Endothelial cell (in vitro differentiated cells): ENCODE measurements around the gene PAGR1. TPM values are rescaled to one million over a fixed set of nuclear protein-coding genes. Genes with fewer than 3 reads are reported as not detected.

Experiments used
- DNase-seq: peaks from one replicate; pipeline ENCODE4 v3.0.0; 2021; ENCODE audit warnings: low spot score
- H3K27ac Mint-ChIP-seq: one replicate; pipeline ENCODE4 v1.8.0; 2021; ENCODE audit warnings: mixed read lengths, inconsistent platforms; ENCODE audit not compliant: unreplicated experiment
- H3K27me3 Mint-ChIP-seq: one replicate; pipeline ENCODE4 v1.8.0; 2021; ENCODE audit warnings: mild to moderate bottlenecking, moderate library complexity, mixed read lengths, inconsistent platforms; ENCODE audit not compliant: unreplicated experiment
- H3K36me3 Mint-ChIP-seq: one replicate; pipeline ENCODE4 v1.8.0; 2021; ENCODE audit warnings: mild to moderate bottlenecking, low read depth, mixed read lengths, inconsistent platforms; ENCODE audit not compliant: unreplicated experiment
- H3K4me1 Mint-ChIP-seq: one replicate; pipeline ENCODE4 v1.8.0; 2021; ENCODE audit warnings: mild to moderate bottlenecking, mixed read lengths, inconsistent platforms; ENCODE audit not compliant: unreplicated experiment
- H3K4me3 Mint-ChIP-seq: one replicate; pipeline ENCODE4 v1.8.0; 2021; ENCODE audit warnings: mild to moderate bottlenecking, mixed read lengths, inconsistent platforms; ENCODE audit not compliant: unreplicated experiment
- H3K9me3 Mint-ChIP-seq: one replicate; pipeline ENCODE4 v1.8.0; 2021; ENCODE audit warnings: mixed read lengths, inconsistent platforms; ENCODE audit not compliant: unreplicated experiment
- total RNA-seq: library from RNA; stranded (reverse); fragmentation: NEBNext Ultra II Directional; extraction: Animal tissue kit (Norgen Biotek cat#: 25700); gene quantifications from one replicate; pipeline ENCODE4 v1.2.1, GENCODE V29; 2021; ENCODE audit not compliant: unreplicated experiment
- TF ChIP-seq, protein P1 (sequence below): fragments of 200-600 bp; sonication (generic); IDR thresholded peaks from one replicate; pipeline ENCODE4 v1.5.0; 2021; ENCODE audit warnings: antibody characterized with exemption; ENCODE audit not compliant: unreplicated experiment

The PAGR1 gene
- total RNA-seq, 1 donor from 2014 or later, result 38.6 TPM

DNA sequence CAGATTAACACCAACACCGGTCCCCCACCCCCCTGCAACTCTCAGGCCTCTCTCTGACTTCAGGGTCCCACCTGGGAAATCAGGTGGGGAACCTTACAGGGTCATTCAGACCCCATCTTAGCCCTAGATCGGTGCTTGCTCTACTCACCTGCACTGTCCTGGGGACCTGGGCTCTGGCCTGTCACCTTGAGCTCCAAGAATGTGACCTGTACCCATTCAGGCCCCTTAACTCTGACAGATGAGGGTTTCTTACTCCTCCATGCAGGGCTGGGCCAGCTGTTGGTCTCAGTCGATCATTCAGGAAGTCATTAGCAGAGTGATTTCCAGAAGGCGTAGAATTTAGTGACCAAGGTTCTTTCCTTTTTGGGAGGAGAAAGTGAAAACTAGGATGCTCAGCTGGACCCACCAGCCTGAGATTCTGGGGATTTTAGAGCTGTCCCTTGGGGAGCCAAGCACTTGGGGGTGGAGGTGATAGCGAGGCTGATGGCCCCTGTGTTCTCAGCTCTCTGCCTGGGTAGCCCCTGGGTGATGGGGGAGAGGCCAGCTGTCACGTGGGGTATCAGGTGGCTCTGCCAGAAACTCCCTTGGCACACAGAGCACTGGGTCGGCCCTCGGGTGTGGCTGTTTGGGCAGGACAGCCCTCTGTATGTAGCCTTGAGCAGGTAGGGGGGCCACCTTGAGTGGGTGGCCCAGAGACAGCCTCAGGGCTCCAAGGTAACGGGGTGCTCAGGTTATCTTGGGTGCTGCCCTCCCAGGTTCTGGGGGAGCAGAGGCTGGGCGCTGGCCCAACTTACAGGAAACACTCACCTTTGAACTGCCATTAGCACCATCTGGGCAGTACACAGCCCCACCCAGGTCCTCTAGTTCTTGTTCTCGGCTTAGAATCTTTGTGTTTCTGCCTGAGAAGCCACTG lies 5.0 kb downstream of the PAGR1 start:
- TF ChIP-seq, protein P1, sequence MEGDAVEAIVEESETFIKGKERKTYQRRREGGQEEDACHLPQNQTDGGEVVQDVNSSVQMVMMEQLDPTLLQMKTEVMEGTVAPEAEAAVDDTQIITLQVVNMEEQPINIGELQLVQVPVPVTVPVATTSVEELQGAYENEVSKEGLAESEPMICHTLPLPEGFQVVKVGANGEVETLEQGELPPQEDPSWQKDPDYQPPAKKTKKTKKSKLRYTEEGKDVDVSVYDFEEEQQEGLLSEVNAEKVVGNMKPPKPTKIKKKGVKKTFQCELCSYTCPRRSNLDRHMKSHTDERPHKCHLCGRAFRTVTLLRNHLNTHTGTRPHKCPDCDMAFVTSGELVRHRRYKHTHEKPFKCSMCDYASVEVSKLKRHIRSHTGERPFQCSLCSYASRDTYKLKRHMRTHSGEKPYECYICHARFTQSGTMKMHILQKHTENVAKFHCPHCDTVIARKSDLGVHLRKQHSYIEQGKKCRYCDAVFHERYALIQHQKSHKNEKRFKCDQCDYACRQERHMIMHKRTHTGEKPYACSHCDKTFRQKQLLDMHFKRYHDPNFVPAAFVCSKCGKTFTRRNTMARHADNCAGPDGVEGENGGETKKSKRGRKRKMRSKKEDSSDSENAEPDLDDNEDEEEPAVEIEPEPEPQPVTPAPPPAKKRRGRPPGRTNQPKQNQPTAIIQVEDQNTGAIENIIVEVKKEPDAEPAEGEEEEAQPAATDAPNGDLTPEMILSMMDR, result no peak
- Mint-ChIP-seq H3K36me3 (peaks cover 20% of the 10 kb centered on the region), H3K9me3 (no peaks in the 10 kb centered on the region), H3K27ac (no peak overlapping the region), H3K27me3 (peaks cover 10% of the 10 kb centered on the region), H3K4me3 (no peak overlapping the region), H3K4me1 (peaks cover 26% of the 10 kb centered on the region)
- DNase-seq, result no peak

GRCh38 chr16:29821643-29822115 lies 5.7 kb downstream of the PAGR1 start:
- H3K9me3 Mint-ChIP-seq, result no peaks in the 10 kb centered on the region
- H3K27me3 Mint-ChIP-seq, result peaks cover 9% of the 10 kb centered on the region
- H3K4me1 Mint-ChIP-seq, result peaks cover 26% of the 10 kb centered on the region
- TF ChIP-seq, protein P1, result no peak
- H3K27ac Mint-ChIP-seq, result no peak overlapping the region
- DNase-seq, result no peak
- peaks cover 20% of the 10 kb centered on the region for H3K36me3 Mint-ChIP-seq
- no peak overlapping the region for H3K4me3 Mint-ChIP-seq

- Mint-ChIP-seq H3K27ac (no peak overlapping the region), H3K27me3 (peaks cover 8% of the 10 kb centered on the region), H3K9me3 (no peaks in the 10 kb centered on the region), H3K4me1 (peaks cover 8% of the 10 kb centered on the region), H3K36me3 (peaks cover 4% of the 10 kb centered on the region), H3K4me3 (no peak overlapping the region)
- DNase-seq, result no peak
- TF ChIP-seq, protein P1, result no peak
Observed at GRCh38 chr16:29824589-29825144, 8.7 kb downstream of the PAGR1 start.

- peaks cover 8% of the 10 kb centered on the region for H3K27me3 Mint-ChIP-seq
- no peaks in the 10 kb centered on the region for H3K36me3 Mint-ChIP-seq
- peak overlapping the region; percentile 31 for H3K27ac Mint-ChIP-seq
- peaks cover 4% of the 10 kb centered on the region for H3K4me1 Mint-ChIP-seq
- H3K4me3 Mint-ChIP-seq, result no peak overlapping the region
- DNase-seq, result no peak
- TF ChIP-seq, protein P1, result no peak
- no peaks in the 10 kb centered on the region for H3K9me3 Mint-ChIP-seq
Observed at GRCh38 chr16:29825145-29826044, 9.4 kb downstream of the PAGR1 start.
